Measurements from ENCODE around the gene SMARCB1. TPM values are rescaled to one million over a fixed set of nuclear protein-coding genes. Genes with fewer than 3 reads are reported as not detected.

The SMARCB1 gene
- total RNA-seq, 1 donor from 2014 or later: 92.2 TPM

DNA sequence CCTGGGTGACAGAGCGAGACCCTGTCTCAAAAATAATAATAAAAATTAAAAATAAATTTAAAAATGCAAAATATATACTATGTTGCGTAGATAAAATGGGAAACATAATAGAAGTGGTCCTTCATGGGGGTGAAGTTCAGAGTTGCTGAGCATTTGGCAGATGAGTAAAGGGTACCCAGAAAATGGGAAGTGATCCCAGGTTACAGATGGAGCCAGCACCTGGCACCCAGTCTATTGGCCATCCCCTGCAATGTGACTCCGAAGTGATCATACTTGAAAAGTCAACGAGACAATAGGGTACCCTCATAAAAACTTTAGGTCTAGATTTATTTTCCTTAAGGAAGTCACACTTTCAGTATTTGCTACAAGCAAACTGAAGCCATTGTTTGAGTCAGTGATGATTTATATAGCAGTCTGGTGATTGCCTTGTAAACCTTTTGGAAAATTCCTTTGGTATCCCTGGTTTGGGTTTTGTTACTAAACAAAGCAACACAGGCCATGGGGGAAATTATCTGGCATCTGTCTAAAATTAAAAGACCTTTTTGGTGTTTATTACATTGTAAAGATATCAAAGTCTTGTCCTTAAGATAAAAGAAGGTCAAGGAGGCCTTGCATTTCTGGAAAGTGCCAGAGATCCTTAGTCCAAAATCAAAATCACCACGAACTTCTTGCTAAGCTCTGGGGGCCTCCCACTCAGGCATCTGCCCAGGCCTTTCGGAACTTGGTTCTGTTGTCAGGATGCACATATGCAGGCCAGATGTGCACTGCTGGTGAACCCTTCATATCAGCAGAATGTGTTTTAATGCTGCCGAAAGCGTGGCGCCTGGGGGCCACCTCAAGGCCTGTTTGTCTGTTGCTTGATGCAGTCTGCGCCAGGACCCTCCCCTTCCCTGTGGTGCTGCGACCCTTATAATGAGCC lies 4.3 kb downstream of the SMARCB1 start:
- Mint-ChIP-seq H3K27me3 (no peaks in the 10 kb centered on the region), H3K4me3 (no peak overlapping the region), H3K27ac (no peak overlapping the region), H3K4me1 (peaks cover 29% of the 10 kb centered on the region), H3K9me3 (no peaks in the 10 kb centered on the region), H3K36me3 (ENCODE audit: low read depth) (peaks cover 27% of the 10 kb centered on the region)
- no peak for DNase-seq
- intact Hi-C loops (cut with micrococcal nuclease): no loop called here

DNA sequence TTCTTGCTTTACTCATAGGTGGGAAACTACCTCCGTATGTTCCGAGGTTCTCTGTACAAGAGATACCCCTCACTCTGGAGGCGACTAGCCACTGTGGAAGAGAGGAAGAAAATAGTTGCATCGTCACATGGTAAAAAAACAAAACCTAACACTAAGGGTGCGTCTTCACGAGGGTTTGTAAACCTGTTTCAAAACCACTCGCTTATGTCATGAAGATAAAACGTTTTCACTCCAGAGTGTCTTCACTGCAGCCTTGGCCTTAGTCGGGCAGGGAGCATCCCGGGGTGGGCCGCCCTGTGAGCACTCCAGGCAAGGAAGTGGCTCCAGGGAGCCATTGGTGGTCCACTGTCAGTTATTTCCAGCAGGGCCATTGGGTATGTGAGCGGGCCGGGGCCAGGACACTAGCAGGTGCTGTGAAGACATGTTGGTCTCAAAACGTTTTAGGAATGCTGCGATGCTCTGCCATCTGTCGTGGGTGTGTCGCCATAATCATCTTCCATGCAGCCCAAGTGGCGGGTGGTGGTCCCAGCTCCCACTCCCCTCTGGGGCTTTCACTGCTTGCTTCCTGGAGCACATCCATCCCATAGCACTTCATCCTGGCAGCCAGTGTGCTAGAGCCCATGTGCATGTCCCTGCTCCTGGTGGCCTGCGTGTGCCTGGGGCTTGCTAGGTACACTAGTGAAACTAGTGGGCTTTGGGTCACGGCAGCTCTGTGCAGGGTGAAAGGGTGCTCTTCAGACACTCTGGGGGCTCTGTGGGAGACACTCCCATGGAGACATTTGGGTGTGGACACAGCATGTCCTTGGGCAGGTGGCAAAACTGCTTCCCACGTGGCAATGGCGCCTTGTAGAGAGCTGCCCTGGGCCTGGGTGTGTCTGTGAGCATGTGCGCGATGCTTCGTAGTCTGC lies 5.2 kb downstream of the SMARCB1 start:
- Mint-ChIP-seq H3K27ac (no peak overlapping the region), H3K4me3 (no peak overlapping the region), H3K36me3 (ENCODE audit: low read depth) (peaks cover 35% of the 10 kb centered on the region), H3K9me3 (no peaks in the 10 kb centered on the region), H3K4me1 (peaks cover 23% of the 10 kb centered on the region), H3K27me3 (no peaks in the 10 kb centered on the region)
- intact Hi-C loops (cut with micrococcal nuclease): no loop called here
- no peak for DNase-seq

DNA sequence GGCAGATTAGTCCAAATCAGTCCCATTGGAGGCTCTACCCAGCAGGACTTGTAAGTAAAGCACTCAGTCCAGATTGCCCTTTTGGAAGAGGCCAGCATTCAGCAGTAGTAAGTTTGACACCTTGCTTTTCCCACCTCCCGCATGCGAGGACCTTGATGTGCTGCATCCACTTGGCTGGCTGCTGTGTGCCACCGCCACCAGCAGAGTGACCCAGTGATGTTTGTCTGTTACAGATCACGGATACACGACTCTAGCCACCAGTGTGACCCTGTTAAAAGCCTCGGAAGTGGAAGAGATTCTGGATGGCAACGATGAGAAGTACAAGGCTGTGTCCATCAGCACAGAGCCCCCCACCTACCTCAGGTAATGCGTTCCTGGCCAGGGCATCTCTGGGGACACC lies 6.6 kb downstream of the SMARCB1 start:
- Mint-ChIP-seq H3K36me3 (ENCODE audit: low read depth) (peaks cover 41% of the 10 kb centered on the region), H3K27me3 (no peaks in the 10 kb centered on the region), H3K4me3 (no peak overlapping the region), H3K27ac (no peak overlapping the region), H3K4me1 (peaks cover 17% of the 10 kb centered on the region), H3K9me3 (no peaks in the 10 kb centered on the region)
- no peak for DNase-seq
- intact Hi-C loops (cut with micrococcal nuclease): no loop called here

GRCh38 chr22:23796461-23796860 lies 9.7 kb downstream of the SMARCB1 start:
- H3K27me3 Mint-ChIP-seq: no peaks in the 10 kb centered on the region
- DNase-seq: no peak
- H3K9me3 Mint-ChIP-seq: no peaks in the 10 kb centered on the region
- no peak overlapping the region for H3K27ac Mint-ChIP-seq
- intact Hi-C loops (cut with micrococcal nuclease): no loop called here
- H3K4me1 Mint-ChIP-seq: peaks cover 9% of the 10 kb centered on the region
- peaks cover 52% of the 10 kb centered on the region for H3K36me3 Mint-ChIP-seq (ENCODE audit: low read depth)
- no peak overlapping the region for H3K4me3 Mint-ChIP-seq

DNA sequence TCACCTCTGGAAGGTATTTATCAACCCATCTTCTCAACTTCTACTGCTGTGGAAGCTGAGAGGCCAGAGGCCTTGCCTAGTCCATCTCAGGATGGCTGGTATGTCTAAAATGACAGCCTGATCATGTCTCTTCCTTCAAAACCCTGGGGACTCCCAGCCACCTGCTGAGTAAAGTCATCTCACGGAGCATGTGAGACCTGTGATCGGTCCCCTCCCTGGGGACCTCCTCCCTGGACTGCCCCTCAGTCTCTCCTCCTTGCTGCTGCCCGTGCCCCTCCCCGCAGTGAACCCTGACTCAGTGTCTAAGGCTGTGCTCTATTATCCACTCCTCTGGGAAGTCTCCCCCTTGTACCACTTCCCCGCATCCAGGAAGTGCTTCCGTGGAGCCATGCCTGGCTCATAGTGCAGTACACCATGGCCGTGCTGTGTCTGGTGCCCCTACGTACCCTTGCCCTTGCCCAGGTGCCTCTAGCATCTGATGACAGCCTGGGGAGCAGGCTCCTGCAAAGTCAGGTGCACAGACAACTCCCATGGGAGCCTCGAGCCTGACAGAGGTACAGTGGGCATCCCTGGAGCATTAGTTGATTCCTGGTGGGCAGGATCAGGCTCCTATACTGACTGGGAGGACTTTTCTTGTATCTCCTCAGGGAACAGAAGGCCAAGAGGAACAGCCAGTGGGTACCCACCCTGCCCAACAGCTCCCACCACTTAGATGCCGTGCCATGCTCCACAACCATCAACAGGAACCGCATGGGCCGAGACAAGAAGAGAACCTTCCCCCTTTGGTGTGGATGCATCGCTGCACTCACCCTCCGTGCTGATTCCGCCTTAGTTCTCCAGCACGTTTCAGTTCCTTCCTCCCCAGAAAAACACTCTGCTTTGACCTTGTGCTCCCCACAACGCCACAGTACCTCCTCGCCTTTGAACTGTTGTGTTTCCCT lies 13.8 kb downstream of the SMARCB1 start:
- DNase-seq: no peak
- H3K27ac Mint-ChIP-seq: peak overlapping the region; percentile 35
- intact Hi-C loops (cut with micrococcal nuclease): no loop called here
- peaks cover 62% of the 10 kb centered on the region for H3K36me3 Mint-ChIP-seq (ENCODE audit: low read depth)
- H3K4me1 Mint-ChIP-seq: no peaks in the 10 kb centered on the region
- H3K4me3 Mint-ChIP-seq: no peak overlapping the region
- no peaks in the 10 kb centered on the region for H3K9me3 Mint-ChIP-seq
- no peaks in the 10 kb centered on the region for H3K27me3 Mint-ChIP-seq

- Mint-ChIP-seq H3K4me3 (no peak overlapping the region), H3K36me3 (ENCODE audit: low read depth) (peaks cover 64% of the 10 kb centered on the region), H3K9me3 (no peaks in the 10 kb centered on the region), H3K27ac (peak overlapping the region; percentile 35), H3K27me3 (no peaks in the 10 kb centered on the region), H3K4me1 (no peaks in the 10 kb centered on the region)
- intact Hi-C loops (cut with micrococcal nuclease): no loop called here
- DNase-seq: no peak
Measured at GRCh38 chr22:23801238-23801821, 14.6 kb downstream of the SMARCB1 start.

GRCh38 chr22:23801886-23802377 lies 15.2 kb downstream of the SMARCB1 start:
- H3K27me3 Mint-ChIP-seq: no peaks in the 10 kb centered on the region

DNA sequence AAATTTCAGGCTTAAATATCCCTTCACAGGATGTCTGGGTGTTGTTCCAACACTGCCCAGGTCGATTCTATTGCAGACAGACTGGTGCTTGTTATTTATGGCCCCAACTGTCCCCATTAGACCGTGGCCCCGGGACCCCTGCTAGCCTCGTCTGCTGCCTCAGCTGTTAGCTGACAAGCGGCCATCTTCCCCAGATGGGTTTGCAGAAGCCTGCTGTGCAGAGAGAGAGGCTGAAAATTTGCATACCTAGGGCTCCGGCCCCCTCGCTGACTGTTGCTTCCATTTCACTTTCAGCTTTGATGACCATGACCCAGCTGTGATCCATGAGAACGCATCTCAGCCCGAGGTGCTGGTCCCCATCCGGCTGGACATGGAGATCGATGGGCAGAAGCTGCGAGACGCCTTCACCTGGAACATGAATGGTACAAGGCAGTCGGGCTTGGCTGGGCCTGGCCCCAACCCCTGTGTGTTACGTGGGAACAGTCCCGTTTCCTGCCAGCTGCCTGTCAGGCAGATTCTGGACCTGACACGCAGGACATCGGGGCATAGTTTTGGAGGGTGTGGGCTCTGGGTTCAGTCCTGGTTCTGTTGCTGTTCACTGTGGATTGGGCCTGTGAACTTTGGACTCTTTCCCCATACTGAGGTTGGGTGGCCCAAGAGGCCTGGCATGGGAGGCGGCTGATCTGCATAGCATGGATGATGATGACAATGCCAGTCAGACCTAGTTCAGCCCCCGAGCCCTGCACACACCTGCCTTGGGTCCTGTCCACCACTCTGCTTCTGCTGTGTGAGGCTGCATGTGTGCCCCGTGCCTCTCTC lies 16.4 kb downstream of the SMARCB1 start:
- H3K36me3 Mint-ChIP-seq (ENCODE audit: low read depth): peaks cover 61% of the 10 kb centered on the region
- DNase-seq: no peak
- no peaks in the 10 kb centered on the region for H3K4me1 Mint-ChIP-seq
- H3K27me3 Mint-ChIP-seq: no peaks in the 10 kb centered on the region
- no peaks in the 10 kb centered on the region for H3K9me3 Mint-ChIP-seq
- H3K27ac Mint-ChIP-seq: no peak overlapping the region
- intact Hi-C loops (cut with micrococcal nuclease): no loop called here
- no peak overlapping the region for H3K4me3 Mint-ChIP-seq

More at GRCh38 chr22:23801886-23802377, 15.2 kb downstream of the SMARCB1 start:
- Mint-ChIP-seq H3K36me3 (ENCODE audit: low read depth) (peaks cover 62% of the 10 kb centered on the region), H3K4me1 (no peaks in the 10 kb centered on the region), H3K27ac (no peak overlapping the region), H3K9me3 (no peaks in the 10 kb centered on the region), H3K4me3 (no peak overlapping the region)
- intact Hi-C loops (cut with micrococcal nuclease): no loop called here
- DNase-seq: no peak

DNA sequence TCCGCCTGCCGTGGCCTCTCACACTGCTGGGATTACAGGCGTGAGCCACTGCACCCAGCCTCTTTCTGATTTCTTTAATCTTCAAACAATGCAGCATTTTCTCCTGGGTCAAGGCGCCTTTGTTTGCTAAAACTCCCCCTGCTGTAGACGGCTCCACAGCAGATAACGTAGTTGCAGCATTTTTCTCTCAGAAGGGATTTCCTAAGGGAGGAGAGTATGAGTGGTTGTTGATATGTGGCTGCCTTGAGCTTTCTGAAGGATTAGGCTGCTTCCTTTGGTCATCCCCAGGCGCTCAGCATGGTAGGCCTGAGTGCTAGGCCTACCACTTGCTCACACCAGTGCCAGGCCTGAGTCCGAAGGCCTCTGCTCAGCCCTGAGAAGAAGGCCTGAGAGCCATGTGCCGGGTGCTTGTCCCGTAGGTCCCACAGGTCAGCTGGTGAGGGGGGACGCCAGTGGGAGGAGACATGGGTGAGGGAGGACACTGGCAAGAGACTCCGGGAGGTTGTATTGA lies 18.1 kb downstream of the SMARCB1 start:
- H3K36me3 Mint-ChIP-seq (ENCODE audit: low read depth): peaks cover 54% of the 10 kb centered on the region
- H3K4me3 Mint-ChIP-seq: no peak overlapping the region
- H3K9me3 Mint-ChIP-seq: no peaks in the 10 kb centered on the region
- no peak for DNase-seq
- no peak overlapping the region for H3K27ac Mint-ChIP-seq
- H3K4me1 Mint-ChIP-seq: no peaks in the 10 kb centered on the region
- H3K27me3 Mint-ChIP-seq: no peaks in the 10 kb centered on the region
- intact Hi-C loops (cut with micrococcal nuclease): no loop called here

GRCh38 chr22:23806837-23807236 lies 20.1 kb downstream of the SMARCB1 start:
- intact Hi-C loops (cut with micrococcal nuclease): no loop called here

GRCh38 chr22:23812378-23812777 lies 25.6 kb downstream of the SMARCB1 start:
- H3K9me3 Mint-ChIP-seq: no peaks in the 10 kb centered on the region
- no peak for DNase-seq
- H3K27ac Mint-ChIP-seq: no peak overlapping the region
- H3K36me3 Mint-ChIP-seq (ENCODE audit: low read depth): peaks cover 40% of the 10 kb centered on the region
- intact Hi-C loops (cut with micrococcal nuclease): no loop called here
- H3K4me1 Mint-ChIP-seq: peaks cover 2% of the 10 kb centered on the region
- H3K4me3 Mint-ChIP-seq: no peak overlapping the region
- H3K27me3 Mint-ChIP-seq: no peaks in the 10 kb centered on the region

More at GRCh38 chr22:23806837-23807236, 20.1 kb downstream of the SMARCB1 start:
- no peak overlapping the region for H3K4me3 Mint-ChIP-seq
- no peaks in the 10 kb centered on the region for H3K4me1 Mint-ChIP-seq
- peaks cover 50% of the 10 kb centered on the region for H3K36me3 Mint-ChIP-seq (ENCODE audit: low read depth)
- no peaks in the 10 kb centered on the region for H3K9me3 Mint-ChIP-seq
- no peaks in the 10 kb centered on the region for H3K27me3 Mint-ChIP-seq
- no peak for DNase-seq
- no peak overlapping the region for H3K27ac Mint-ChIP-seq

DNA sequence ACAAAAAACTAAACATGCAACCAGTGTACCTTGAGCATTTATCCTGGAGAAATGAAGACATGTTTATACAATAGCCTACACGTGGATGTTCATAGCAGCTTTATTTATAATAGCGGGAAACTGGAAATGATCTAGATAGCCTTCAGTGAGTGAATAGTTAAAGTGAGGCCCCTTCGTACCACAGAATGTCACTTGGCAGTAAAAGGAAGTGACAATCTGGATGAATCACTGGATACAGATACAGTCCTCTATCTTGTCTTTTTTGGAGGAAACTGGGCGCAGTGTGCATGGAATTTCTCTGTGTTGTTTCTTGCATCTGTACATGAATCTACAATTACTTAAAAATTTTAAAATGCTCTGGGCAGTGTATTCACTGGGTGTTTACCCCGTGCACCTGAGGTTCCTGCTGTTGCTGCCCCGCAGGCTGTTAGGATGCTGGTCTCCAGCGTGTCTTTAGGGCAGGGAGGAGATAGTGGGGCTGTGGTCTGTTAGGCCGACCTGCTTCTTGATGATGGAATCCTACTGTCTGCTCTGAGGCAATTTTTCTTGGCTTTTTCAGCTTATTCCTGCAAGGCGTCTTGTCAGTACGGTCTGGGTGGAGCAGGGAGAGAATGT lies 28.9 kb downstream of the SMARCB1 start:
- H3K9me3 Mint-ChIP-seq: no peaks in the 10 kb centered on the region
- no peak overlapping the region for H3K27ac Mint-ChIP-seq
- H3K36me3 Mint-ChIP-seq (ENCODE audit: low read depth): peaks cover 57% of the 10 kb centered on the region
- H3K4me1 Mint-ChIP-seq: peaks cover 12% of the 10 kb centered on the region
- no peak overlapping the region for H3K4me3 Mint-ChIP-seq
- no peak for DNase-seq
- H3K27me3 Mint-ChIP-seq: no peaks in the 10 kb centered on the region
- intact Hi-C loops (cut with micrococcal nuclease): no loop called here
